ENCODE results near the gene TBC1D16. TPM values are rescaled to one million over a fixed set of nuclear protein-coding genes. Genes with fewer than 3 reads are reported as not detected.

TBC1D16 gene
- total RNA-seq, 3 donors from 2014 or later (not counting 1 experiment from before 2014, with no cell fraction given), result 0.49 to 1.00 (median 0.65) TPM

GRCh38 chr17:79989106-79989835 lies 46.4 kb downstream of the TBC1D16 start:
- no peak overlapping the region for H3K4me3 Mint-ChIP-seq
- no peaks in the 10 kb centered on the region for H3K9me3 ChIP-seq (ENCODE audit: control insufficient read depth, insufficient read depth, low read length)
- H3K9me3 Mint-ChIP-seq, result no peaks in the 10 kb centered on the region
- no peaks in the 10 kb centered on the region for H3K36me3 ChIP-seq (ENCODE audit: control insufficient read depth, insufficient read depth, low read length)
- no peak for DNase-seq
- no peak for ATAC-seq
- peaks cover 6% of the 10 kb centered on the region for H3K27me3 ChIP-seq (ENCODE audit: control insufficient read depth, insufficient read depth, low read length)
- intact Hi-C loops (cut with micrococcal nuclease), result no loop called here
- peaks cover 9 to 18% of the 10 kb centered on the region in 2 donors for H3K27me3 Mint-ChIP-seq (ENCODE audit: low read depth in 2 of 2)
- no peaks in the 10 kb centered on the region for H3K36me3 Mint-ChIP-seq
- TF ChIP-seq, protein P1, sequence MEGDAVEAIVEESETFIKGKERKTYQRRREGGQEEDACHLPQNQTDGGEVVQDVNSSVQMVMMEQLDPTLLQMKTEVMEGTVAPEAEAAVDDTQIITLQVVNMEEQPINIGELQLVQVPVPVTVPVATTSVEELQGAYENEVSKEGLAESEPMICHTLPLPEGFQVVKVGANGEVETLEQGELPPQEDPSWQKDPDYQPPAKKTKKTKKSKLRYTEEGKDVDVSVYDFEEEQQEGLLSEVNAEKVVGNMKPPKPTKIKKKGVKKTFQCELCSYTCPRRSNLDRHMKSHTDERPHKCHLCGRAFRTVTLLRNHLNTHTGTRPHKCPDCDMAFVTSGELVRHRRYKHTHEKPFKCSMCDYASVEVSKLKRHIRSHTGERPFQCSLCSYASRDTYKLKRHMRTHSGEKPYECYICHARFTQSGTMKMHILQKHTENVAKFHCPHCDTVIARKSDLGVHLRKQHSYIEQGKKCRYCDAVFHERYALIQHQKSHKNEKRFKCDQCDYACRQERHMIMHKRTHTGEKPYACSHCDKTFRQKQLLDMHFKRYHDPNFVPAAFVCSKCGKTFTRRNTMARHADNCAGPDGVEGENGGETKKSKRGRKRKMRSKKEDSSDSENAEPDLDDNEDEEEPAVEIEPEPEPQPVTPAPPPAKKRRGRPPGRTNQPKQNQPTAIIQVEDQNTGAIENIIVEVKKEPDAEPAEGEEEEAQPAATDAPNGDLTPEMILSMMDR (IDR thresholded peaks at IDR 0.05), result no peak
- peaks cover 32% of the 10 kb centered on the region for H3K4me1 ChIP-seq (ENCODE audit: control insufficient read depth, insufficient read depth, low read length)
- H3K27ac Mint-ChIP-seq, result no peak overlapping the region
- peaks cover 8 to 12% of the 10 kb centered on the region in 2 donors for H3K4me1 Mint-ChIP-seq
- H3K4me3 ChIP-seq (ENCODE audit: low read length), result no peak overlapping the region
- no peak overlapping the region for H3K27ac ChIP-seq (ENCODE audit: low read length)
- 91% methylated on average over 20 of the region's 20 CpGs for WGBS (ENCODE audit: insufficient coverage)

DNA sequence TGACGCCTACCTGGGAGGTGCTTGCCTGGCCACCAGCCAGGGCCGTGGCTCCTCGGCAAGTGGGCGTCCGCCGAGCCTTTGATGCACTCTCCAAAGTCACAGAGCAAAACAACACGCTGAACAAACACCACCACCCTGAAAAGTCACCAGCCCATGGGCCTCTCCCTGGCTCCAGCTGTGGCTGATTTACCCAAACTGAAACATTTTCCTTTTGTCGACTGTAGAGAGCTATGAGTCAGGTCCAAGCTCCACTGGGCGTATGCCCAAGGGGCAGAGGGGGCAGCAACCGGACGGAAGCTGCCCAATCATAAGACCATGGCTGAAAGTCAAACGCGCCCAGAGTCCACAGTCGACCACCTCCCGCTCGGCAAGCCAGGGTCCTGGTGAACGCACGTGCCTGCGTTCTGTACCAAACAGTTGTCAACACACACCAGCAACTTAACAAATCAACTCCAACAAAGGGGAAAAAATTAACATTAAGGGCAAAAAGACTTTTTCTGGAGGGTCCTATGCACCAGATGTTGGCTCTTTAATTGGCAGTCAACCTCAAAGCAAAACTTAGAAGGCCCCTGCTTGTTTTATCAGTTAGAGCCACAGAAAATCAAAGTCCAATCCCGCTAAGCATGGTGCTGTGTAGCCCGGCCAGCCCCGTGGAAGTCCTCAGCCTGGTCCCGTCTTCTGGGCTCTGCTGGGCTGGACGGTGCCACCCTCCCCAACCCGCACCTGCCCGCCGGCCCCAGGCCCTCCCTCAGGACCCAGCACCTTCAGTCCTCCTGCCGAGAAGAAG lies 47.3 kb downstream of the TBC1D16 start:
- no peak overlapping the region for H3K4me3 Mint-ChIP-seq
- Histone ChIP-seq H3K4me1 (ENCODE audit: control insufficient read depth, insufficient read depth, low read length) (peaks cover 23% of the 10 kb centered on the region), H3K4me3 (ENCODE audit: low read length) (no peak overlapping the region), H3K36me3 (ENCODE audit: control insufficient read depth, insufficient read depth, low read length) (no peaks in the 10 kb centered on the region), H3K27ac (ENCODE audit: low read length) (no peak overlapping the region), H3K27me3 (ENCODE audit: control insufficient read depth, insufficient read depth, low read length) (peaks cover 6% of the 10 kb centered on the region), H3K9me3 (ENCODE audit: control insufficient read depth, insufficient read depth, low read length) (no peaks in the 10 kb centered on the region)
- peaks cover 12 to 18% of the 10 kb centered on the region in 2 donors for H3K27me3 Mint-ChIP-seq (ENCODE audit: low read depth in 2 of 2)
- no peaks in the 10 kb centered on the region for H3K36me3 Mint-ChIP-seq
- ATAC-seq, result no peak
- no peaks in the 10 kb centered on the region for H3K9me3 Mint-ChIP-seq
- TF ChIP-seq, protein P1 (IDR thresholded peaks at IDR 0.05), result no peak
- peaks cover 8 to 12% of the 10 kb centered on the region in 2 donors for H3K4me1 Mint-ChIP-seq
- H3K27ac Mint-ChIP-seq, result no peak overlapping the region
- no peak for DNase-seq
- intact Hi-C loops (cut with micrococcal nuclease), result no loop called here
- 78% methylated on average over 28 of the region's 28 CpGs for WGBS (ENCODE audit: insufficient coverage)

- ATAC-seq, result no peak
- H3K36me3 ChIP-seq (ENCODE audit: control insufficient read depth, insufficient read depth, low read length), result no peaks in the 10 kb centered on the region
- intact Hi-C loops (cut with micrococcal nuclease), result no loop called here
- TF ChIP-seq, protein P1 (IDR thresholded peaks at IDR 0.05), result no peak
- no peak overlapping the region for H3K27ac Mint-ChIP-seq
- no peaks in the 10 kb centered on the region for H3K9me3 ChIP-seq (ENCODE audit: control insufficient read depth, insufficient read depth, low read length)
- H3K36me3 Mint-ChIP-seq, result no peaks in the 10 kb centered on the region
- peaks cover 8 to 12% of the 10 kb centered on the region in 2 donors for H3K4me1 Mint-ChIP-seq
- 87% methylated on average over 7 of the region's 7 CpGs for WGBS (ENCODE audit: insufficient coverage)
- peaks cover 9 to 14% of the 10 kb centered on the region in 2 donors for H3K27me3 Mint-ChIP-seq (ENCODE audit: low read depth in 2 of 2)
- peaks cover 18% of the 10 kb centered on the region for H3K4me1 ChIP-seq (ENCODE audit: control insufficient read depth, insufficient read depth, low read length)
- no peak overlapping the region for H3K27ac ChIP-seq (ENCODE audit: low read length)
- peaks cover 4% of the 10 kb centered on the region for H3K27me3 ChIP-seq (ENCODE audit: control insufficient read depth, insufficient read depth, low read length)
- no peak overlapping the region for H3K4me3 ChIP-seq (ENCODE audit: low read length)
- H3K4me3 Mint-ChIP-seq, result no peak overlapping the region
- H3K9me3 Mint-ChIP-seq, result no peaks in the 10 kb centered on the region
- no peak for DNase-seq
These were observed 47.8 kb downstream of the TBC1D16 start for GRCh38 chr17:79987935-79988184.
